Left lobe of liver (tissue), 2 donors: ENCODE measurements around the gene PLIN4. TPM values are rescaled to one million over a fixed set of nuclear protein-coding genes. Genes with fewer than 3 reads are reported as not detected.
A peak's percentile ranks its signal among the peaks of the same experiment; 100 is the strongest.
"Not testable (repeated sequence)": the region's sequence is repeated elsewhere in the genome, so short reads cannot be mapped to it uniquely, and the experiment has no call there.

Experiments used
- ATAC-seq: fragments of 200-7000 bp; cut with Tn5 transposase; one replicate; pipeline ENCODE4 v1.9.1; 2020; ENCODE audit warnings: mild to moderate bottlenecking, moderate library complexity
- DNase-seq: peaks from one replicate; pipeline ENCODE4 v3.0.0-alpha.2; 2020; ENCODE audit warnings: low spot score
- total RNA-seq: library from RNA; stranded (reverse); gene quantifications from one replicate; pipeline ENCODE4 v1.2.1, GENCODE V29; 2021
- donor health status: DM: no; HTN: no; CAD: no; lungs with moderate emphysema.
- donor health status: DM: no; HTN: yes; CAD: no.

The PLIN4 gene
- total RNA-seq, 1 donor from 2014 or later = 36.8 TPM

DNA sequence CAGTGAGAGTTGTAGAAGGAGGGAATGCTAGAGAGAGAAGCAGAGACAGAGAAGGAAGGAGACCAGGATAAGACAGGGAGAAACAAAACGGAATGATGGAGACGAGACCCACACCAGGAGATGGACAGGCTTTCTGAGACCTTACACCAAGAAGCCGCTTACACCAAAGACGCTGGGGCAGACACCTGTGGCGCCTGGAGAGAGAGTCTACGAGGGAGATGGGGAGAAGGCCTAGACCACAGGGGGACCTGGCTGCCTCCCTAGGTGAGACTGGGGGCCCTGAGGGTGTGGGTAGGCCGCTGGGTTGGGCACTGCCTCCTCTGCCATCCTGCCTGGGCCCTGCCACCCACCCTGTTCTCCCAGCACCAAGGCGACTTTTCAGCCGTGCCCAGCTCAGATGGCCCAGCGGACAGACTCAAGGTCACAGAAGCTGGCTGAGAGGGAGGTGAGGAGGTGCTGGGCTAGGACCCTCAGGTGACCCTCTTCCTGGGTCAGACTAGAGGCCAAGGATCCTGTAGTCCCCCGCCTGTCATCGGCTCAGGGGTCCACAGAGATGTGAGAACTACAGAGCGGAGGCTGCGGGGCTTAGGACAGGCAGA lies 11.7 kb upstream of the PLIN4 start:
- no peak for DNase-seq
- no peak for ATAC-seq

DNA sequence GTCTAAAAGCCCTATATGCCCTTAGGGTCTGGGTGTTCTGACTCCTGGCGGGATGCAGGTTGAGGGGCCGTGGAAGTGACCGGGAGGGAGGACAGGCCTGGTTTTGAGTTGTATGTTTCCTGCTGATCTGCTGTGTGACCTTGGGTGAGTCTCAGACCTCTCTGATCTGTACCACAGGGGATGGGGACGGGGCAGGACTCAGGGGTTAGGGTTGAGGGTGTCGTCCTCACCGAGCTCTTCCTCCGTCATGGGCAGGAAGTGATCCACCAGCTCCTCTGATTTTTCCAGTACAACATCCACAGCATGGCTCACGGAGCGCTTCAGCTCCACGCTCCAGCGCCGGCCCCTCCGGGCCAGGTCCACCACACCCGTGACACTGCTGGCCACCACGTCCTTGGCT lies 10.6 kb upstream of the PLIN4 start:
- ATAC-seq = no peak
- no peak for DNase-seq

- ATAC-seq, DNase-seq: not testable (repeated sequence)
Observed at GRCh38 chr19:4527377-4527776, 9.1 kb upstream of the PLIN4 start.

DNA sequence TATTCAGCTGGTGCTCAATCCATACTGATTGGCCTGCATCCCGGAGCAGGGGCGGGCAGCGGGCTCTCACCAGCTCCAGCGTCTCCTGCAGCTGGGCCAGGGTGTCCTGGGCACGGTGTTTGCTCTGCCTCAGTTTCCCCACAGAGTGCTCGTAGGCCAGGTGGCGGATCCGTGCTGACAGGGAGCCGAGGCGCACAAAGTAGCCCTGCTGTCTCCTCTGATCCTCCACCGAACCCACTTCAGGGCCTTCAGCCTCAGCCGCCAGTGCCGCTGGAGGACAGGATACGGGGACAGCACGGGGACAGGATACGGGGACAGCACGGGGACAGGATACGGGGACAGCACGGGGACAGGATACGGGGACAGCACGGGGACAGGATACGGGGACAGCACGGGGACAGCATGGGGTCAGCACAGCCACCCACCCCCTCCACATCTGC lies 7.3 kb upstream of the PLIN4 start:
- DNase-seq = no peak

GRCh38 chr19:4524808-4525562 lies 6.7 kb upstream of the PLIN4 start:
- ATAC-seq = peak; percentile 56

More for the DNA sequence above, 7.3 kb upstream of the PLIN4 start:
- no peak for ATAC-seq

GRCh38 chr19:4523306-4524110 lies 5.2 kb upstream of the PLIN4 start:
- ATAC-seq (peak; percentile 42), DNase-seq (peak; percentile 72)

More at GRCh38 chr19:4524808-4525562, 6.7 kb upstream of the PLIN4 start:
- no peak for DNase-seq

DNA sequence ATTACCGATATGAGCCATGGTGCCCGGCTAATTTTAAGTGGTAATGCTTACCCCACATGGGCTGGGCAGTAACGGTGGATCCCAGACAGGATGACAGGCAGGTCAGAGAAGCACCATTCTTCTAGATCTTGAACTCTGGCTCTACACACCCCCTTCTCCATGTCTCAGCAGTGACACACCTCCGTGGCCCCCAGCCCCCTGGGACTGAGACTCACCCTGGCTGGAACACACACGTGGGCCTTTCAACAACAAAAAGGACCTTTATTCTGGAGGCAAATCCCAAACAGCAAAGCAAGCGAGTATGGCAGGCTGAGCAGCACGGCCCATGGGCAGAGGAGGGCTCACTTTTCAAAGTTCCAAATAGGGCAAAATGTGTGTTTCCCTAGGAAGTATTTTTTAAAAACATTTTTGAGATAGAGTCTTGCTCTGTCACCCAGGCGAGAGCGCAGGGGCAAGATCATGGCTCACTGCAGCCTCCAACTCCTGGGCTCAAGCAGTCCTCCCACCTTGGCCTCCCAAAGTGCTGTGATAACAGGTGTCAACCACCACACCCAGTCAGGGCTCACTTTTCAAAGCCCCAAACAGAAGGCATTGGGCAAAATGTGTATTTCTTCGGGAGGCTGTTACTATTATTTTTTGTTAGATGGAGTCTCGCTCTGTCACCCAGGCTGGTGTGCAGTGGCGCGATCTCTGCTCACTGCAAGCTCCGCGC lies 4.2 kb upstream of the PLIN4 start:
- DNase-seq (no peak), ATAC-seq (no peak)

DNA sequence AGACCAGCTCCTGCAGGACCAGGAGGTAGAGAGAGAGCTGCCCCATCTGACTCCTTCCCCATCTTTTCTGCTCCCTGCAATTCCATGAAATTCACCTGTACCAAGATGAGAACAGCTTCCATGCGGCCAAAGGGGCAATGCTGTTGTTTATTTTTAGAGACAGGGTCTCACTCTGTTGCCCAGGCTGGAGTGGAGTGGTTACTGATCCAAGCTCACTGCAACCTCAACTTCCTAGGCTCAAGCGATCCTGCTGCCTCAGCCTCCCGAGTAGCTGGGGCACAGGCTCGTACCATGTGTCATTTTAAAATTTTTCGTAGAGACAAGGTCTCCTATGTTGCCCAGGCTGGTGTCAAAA lies 3.6 kb upstream of the PLIN4 start:
- no peak for DNase-seq
- no peak for ATAC-seq

- peak; percentile 80 for DNase-seq
Observed at GRCh38 chr19:4521170-4521887, 3.0 kb upstream of the PLIN4 start.

DNA sequence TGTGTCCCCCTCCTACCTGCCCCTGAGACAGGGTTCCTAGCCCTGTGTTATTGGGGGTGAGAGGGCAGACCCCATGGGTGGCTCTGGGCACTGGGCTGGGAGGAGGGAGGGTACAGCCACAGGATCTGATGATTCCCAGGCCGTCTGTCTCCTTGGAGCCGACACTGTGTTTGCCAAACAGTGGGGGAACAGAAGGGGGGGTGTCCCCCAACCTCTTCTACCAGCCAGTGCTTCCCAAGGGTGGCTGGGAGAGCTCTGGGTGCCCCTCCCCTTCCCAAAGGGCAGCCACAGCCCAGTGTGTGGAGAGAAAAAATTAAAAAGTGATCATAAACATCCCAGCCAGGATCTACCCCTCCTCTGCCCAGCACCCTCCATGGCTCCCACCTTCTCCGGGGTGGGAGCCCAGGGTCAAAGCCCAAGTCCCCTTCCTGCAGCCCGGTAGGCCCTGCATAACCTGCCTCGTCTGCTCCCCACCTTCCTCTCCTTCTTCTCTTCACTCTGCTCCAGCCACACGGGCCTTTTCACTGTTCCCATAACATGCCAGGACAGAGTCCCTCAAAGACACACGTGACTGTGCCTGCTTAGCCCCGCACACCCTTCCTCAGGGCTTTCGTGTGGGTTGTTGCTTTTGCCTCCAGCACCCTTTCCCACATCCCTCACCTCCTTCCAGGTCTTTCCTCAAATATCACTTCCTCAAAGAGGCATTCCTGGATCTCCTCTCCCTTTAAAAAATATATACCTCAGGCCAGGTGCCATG lies 1.4 kb upstream of the PLIN4 start:
- ATAC-seq = no peak
- no peak for DNase-seq

More at GRCh38 chr19:4521170-4521887, 3.0 kb upstream of the PLIN4 start:
- peak; percentile 29 for ATAC-seq

DNA sequence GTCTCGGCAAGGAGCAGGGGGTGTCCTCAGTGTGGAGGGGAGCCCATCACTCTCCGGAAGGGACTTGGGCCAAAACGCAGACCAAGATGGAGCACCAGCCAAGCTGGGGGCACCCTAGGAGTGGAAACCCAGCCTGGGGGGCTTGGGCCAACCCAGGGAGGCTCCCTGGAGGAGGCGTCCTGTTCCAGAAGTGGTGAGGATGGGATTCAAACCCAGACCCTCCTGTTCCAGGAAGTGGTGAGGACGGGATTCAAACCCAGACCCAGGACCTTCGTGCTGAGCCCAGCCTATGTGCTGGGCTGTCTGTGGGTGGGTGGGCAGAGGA lies 848 bp upstream of the PLIN4 start:
- ATAC-seq (no peak), DNase-seq (peak; percentile 55)

- peak; percentile 25 for ATAC-seq
- no peak for DNase-seq
Observed at GRCh38 chr19:4517451-4518057, 732 bp downstream of the PLIN4 start.

DNA sequence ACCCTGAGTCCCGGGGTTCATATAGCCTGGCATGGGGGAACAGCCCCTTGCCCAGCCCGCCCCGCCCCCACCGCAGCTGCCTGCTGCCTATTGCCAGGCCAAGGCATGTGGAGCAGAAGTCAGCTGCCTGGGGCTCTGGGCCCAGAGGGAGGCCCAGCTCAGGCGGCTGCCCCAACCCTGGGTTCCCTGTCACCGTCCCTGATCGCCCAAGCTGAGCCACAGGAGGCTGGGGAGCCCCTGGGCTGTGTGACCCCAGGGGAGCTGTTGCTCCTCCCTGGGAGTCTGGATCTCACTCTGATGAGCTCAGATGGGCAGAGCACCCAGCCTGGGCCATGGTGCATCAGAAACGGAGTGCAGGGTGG lies 1.4 kb downstream of the PLIN4 start:
- DNase-seq (peak; percentile 68), ATAC-seq (peak; percentile 53)

DNA sequence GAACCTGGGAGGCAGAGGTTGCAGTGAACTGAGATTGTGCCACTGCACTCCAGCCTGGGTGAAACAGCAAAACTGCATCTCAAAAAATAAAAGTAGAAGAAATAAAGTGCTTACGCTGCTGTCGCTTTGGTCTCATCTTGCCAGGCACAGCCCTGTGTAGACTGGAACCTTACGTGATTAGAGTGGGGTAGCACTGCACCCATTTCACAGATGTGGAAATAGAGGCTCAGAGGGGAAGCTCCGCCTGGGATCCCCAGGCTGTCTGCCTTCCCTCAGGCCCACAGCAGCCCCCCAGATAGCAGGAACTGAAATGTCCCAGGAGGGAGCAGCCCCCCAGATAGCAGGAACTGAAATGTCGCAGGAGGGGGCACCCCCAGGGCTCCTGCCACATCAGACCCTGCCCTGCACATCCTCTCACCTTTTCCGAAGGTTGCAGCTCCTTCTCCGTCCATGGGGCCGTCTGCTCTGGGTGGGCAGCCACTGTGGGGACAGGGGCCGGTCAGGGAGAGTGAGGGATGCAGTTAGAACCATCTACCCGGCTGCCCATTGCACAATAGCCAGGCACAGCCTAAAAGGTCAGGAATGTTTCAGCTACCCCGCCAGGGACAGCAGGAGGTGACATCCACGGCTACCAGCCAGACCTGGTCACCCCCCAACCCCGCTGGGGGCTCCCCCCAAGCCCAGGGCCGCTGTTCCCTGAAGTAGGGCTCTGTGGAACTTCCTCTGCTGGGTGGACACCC lies 1.9 kb downstream of the PLIN4 start:
- peak; percentile 70 for DNase-seq
- peak; percentile 30 for ATAC-seq

- DNase-seq = no peak
- no peak for ATAC-seq
Observed at GRCh38 chr19:4515732-4516131, 2.6 kb downstream of the PLIN4 start.

DNA sequence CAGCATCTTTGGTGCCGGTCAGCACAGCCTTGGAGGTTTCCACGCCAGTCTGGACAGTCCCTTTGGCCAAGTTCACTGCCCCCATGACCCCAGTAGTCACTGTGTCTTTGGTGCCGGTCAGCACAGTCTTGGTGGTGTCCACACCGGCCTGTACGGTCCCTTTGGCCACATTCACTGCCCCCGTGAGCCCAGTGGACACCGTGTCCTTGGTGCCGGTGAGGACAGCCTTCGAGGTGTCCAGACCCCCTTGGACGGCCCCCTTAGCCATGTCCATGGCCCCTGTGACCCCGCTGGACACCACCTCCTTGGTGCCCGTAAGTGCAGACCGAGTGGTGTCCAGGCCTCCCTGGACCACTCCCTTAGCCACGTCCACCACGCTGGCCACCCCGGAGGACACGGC lies 5.0 kb downstream of the PLIN4 start:
- DNase-seq (no peak), ATAC-seq (no peak)

- DNase-seq (no peak), ATAC-seq (no peak)
Observed at GRCh38 chr19:4512070-4512469, 6.2 kb downstream of the PLIN4 start.

DNA sequence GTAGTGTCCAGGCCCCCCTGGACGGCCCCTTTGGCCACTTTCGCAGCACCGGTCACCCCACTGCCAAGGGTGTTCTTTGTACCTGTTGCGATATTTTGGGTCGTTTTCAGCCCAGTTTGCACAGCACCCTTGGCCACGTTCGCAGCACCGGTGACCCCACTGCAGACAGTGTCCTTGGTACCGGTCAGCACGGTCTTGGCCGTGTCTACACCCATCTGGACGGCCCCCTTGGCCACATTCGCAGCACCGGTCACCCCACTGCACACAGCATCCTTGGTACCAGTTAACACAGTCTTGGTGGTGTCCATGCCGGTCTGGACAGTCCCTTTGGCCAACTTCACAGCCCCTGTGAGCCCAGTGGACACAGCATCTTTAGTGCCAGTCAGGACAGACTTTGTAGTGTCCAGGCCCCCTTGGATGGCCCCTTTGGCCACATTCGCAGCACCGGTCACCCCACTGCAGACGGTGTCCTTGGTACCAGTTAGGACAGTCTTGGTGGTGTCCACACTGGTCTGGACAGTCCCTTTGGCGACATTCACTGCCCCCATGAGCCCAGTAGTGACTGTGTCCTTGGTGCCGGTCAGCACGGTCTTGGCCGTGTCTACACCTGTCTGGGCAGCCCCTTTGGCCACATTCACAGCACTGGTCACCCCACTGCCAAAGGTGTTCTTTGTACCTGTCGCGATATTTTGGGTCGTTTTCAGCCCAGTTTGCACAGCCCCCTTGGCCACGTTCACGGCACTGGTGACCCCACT lies 6.8 kb downstream of the PLIN4 start:
- no peak for DNase-seq
- peak; percentile 15 for ATAC-seq
